Gastroesophageal sphincter (tissue), 3 donors: ENCODE data around the gene RASA4.
"Not testable (repeated sequence)": the region's sequence is repeated elsewhere in the genome, so short reads cannot be mapped to it uniquely, and the experiment has no call there.

Experiments used
- CTCF ChIP-seq, 4 experiments: fragments of 200-600 bp in 2 of 4; fragments of 450-650 bp in 2 of 4; sonication (generic) in 1 of 4; IDR thresholded peaks; one replicate each; pipeline ENCODE4 v1.5.1; 2017 to 2019; ENCODE audit warnings: antibody characterized with exemption in 4 of 4, mild to moderate bottlenecking in 2 of 4, moderate library complexity in 2 of 4
- POLR2A ChIP-seq, 2 donors: fragments of 450-650 bp; IDR thresholded peaks; one replicate each; pipeline ENCODE4 v1.6.1; 2017; ENCODE audit warnings: antibody characterized with exemption in 2 of 2, mild to moderate bottlenecking in 2 of 2, moderate library complexity in 1 of 2
- POLR2AphosphoS5 ChIP-seq: sonication (generic); formaldehyde crosslinking; IDR thresholded peaks from one replicate; pipeline ENCODE4 v1.6.1; 2017; ENCODE audit warnings: antibody characterized with exemption

GRCh38 chr7:102544372-102544771 is 72.2 kb downstream of the RASA4 start:
- TF ChIP-seq CTCF (IDR thresholded peaks at IDR 0.05); POLR2A (IDR thresholded peaks at IDR 0.05); POLR2AphosphoS5: not testable (repeated sequence)
